GM23338 (cell line): ENCODE measurements around the gene RPS15. TPM values are rescaled to one million over a fixed set of nuclear protein-coding genes. Genes with fewer than 3 reads are reported as not detected.

Experiments
- ATAC-seq: fragments of 200-7000 bp; cut with Tn5 transposase; 3 replicates; pipeline ENCODE4 v1.9.1; 2020
- DNase-seq: peaks from one replicate; pipeline ENCODE4 v3.0.0-alpha.2; 2015; ENCODE audit warnings: low spot score
- H2AFZ ChIP-seq: fragments of 200-600 bp; sonication (generic); 2 replicates; pipeline ENCODE4 v1.8.0; 2016; ENCODE audit warnings: antibody characterized with exemption, mild to moderate bottlenecking, moderate library complexity
- H3F3A ChIP-seq: fragments of 200-600 bp; sonication (generic); replicated peaks from 2 replicates; pipeline ENCODE4 v1.8.0; 2017; ENCODE audit warnings: antibody characterized with exemption, mixed run types, low read depth
- H3K27ac ChIP-seq: fragments of 200-600 bp; sonication (generic); 2 replicates; pipeline ENCODE4 v1.6.1; 2016; ENCODE audit warnings: low read depth
- H3K27me3 ChIP-seq: fragments of 200-600 bp; sonication (generic); 2 replicates; pipeline ENCODE4 v1.8.0; 2016; ENCODE audit warnings: mild to moderate bottlenecking, mixed run types, moderate library complexity; ENCODE audit not compliant: insufficient read depth
- H3K36me3 ChIP-seq: fragments of 200-600 bp; sonication (generic); 2 replicates; pipeline ENCODE4 v1.8.0; 2016; ENCODE audit warnings: mild to moderate bottlenecking; ENCODE audit not compliant: insufficient read depth
- H3K4me1 ChIP-seq: fragments of 200-600 bp; sonication (generic); 2 replicates; pipeline ENCODE4 v1.8.0; 2016; ENCODE audit warnings: mild to moderate bottlenecking, moderate library complexity; ENCODE audit not compliant: insufficient read depth
- H3K4me2 ChIP-seq: fragments of 200-600 bp; sonication (generic); 2 replicates; pipeline ENCODE4 v1.7.1; 2017; ENCODE audit warnings: mixed run types
- H3K4me3 ChIP-seq: fragments of 200-600 bp; sonication (generic); 2 replicates; pipeline ENCODE4 v1.6.1; 2016; ENCODE audit warnings: mixed run types
- H3K79me2 ChIP-seq: fragments of 200-600 bp; sonication (generic); replicated peaks from 2 replicates; pipeline ENCODE4 v1.8.0; 2017; ENCODE audit warnings: mild to moderate bottlenecking; ENCODE audit not compliant: insufficient read depth
- H3K9me2 ChIP-seq: fragments of 200-600 bp; sonication (generic); 2 replicates; pipeline ENCODE4 v1.8.0; 2017; ENCODE audit not compliant: insufficient read depth
- H4K20me1 ChIP-seq: fragments of 200-600 bp; sonication (generic); replicated peaks from 2 replicates; pipeline ENCODE4 v1.8.0; 2017; ENCODE audit warnings: mild to moderate bottlenecking; ENCODE audit not compliant: insufficient read depth
- H3K27ac Mint-ChIP-seq: 2 replicates; pipeline ENCODE4 v1.8.0; 2020; ENCODE audit warnings: inconsistent platforms, mild to moderate bottlenecking, moderate library complexity, mixed read lengths
- H3K27me3 Mint-ChIP-seq: 3 replicates; pipeline ENCODE4 v1.8.0; 2022; ENCODE audit warnings: low read depth, mild to moderate bottlenecking, moderate library complexity, mixed read lengths, inconsistent platforms; ENCODE audit not compliant: insufficient read depth, poor library complexity
- H3K36me3 Mint-ChIP-seq: 3 replicates; pipeline ENCODE4 v1.8.0; 2021; ENCODE audit warnings: low read depth, mild to moderate bottlenecking, inconsistent platforms, moderate library complexity, mixed read lengths
- H3K4me1 Mint-ChIP-seq: 3 replicates; pipeline ENCODE4 v1.8.0; 2020; ENCODE audit warnings: mild to moderate bottlenecking, inconsistent platforms, mixed read lengths
- H3K4me3 Mint-ChIP-seq: 3 replicates; pipeline ENCODE4 v1.8.0; 2021; ENCODE audit warnings: moderate library complexity, mild to moderate bottlenecking, inconsistent platforms, mixed read lengths
- H3K9me3 Mint-ChIP-seq: 3 replicates; pipeline ENCODE4 v1.8.0; 2020; ENCODE audit warnings: moderate library complexity, mild to moderate bottlenecking, inconsistent platforms, mixed read lengths
- CREB1 ChIP-seq: fragments of 250-450 bp; sonication (Bioruptor Pico); IDR thresholded peaks from 2 replicates; pipeline ENCODE4 v1.5.0; 2020; ENCODE audit warnings: low read depth, mild to moderate bottlenecking, moderate library complexity
- CTCF ChIP-seq, 2 experiments: fragments of 200-600 bp in 1 of 2; sonication (generic) in 1 of 2; conservative IDR thresholded peaks; 2 replicates each; pipeline versions ENCODE4 v1.5.1 to v1.6.1; 2016 to 2017; ENCODE audit warnings: antibody characterized with exemption in 2 of 2, low read depth in 2 of 2, mild to moderate bottlenecking in 2 of 2, moderate library complexity in 1 of 2
- ETS1 ChIP-seq: IDR thresholded peaks from 2 replicates; pipeline ENCODE4 v1.6.1; 2016; ENCODE audit warnings: antibody characterized with exemption
- EZH2 ChIP-seq: fragments of 200-600 bp; sonication (generic); IDR thresholded peaks from one replicate; pipeline ENCODE4 v1.8.0; 2017; ENCODE audit warnings: antibody characterized with exemption, mild to moderate bottlenecking, low read depth; ENCODE audit not compliant: unreplicated experiment
- EZH2phosphoT487 ChIP-seq: fragments of 200-600 bp; sonication (generic); IDR thresholded peaks from one replicate; pipeline ENCODE4 v1.8.1; 2018; ENCODE audit warnings: antibody characterized with exemption; ENCODE audit not compliant: unreplicated experiment
- JUNB ChIP-seq: IDR thresholded peaks from one replicate; pipeline ENCODE4 v1.6.1; 2016; ENCODE audit warnings: antibody characterized with exemption; ENCODE audit not compliant: unreplicated experiment
- NANOG ChIP-seq: IDR thresholded peaks from 2 replicates; pipeline ENCODE4 v1.6.1; 2016; ENCODE audit warnings: antibody characterized with exemption, borderline replicate concordance
- POLR2AphosphoS5 ChIP-seq: IDR thresholded peaks from 2 replicates; pipeline ENCODE4 v1.6.1; 2016; ENCODE audit warnings: antibody characterized with exemption, low read depth
- REST ChIP-seq: IDR thresholded peaks from one replicate; pipeline ENCODE4 v1.6.1; 2018; ENCODE audit warnings: antibody characterized with exemption; ENCODE audit not compliant: unreplicated experiment
- STAT1 ChIP-seq: IDR thresholded peaks from one replicate; pipeline ENCODE4 v1.6.1; 2016; ENCODE audit warnings: antibody characterized with exemption; ENCODE audit not compliant: unreplicated experiment
- ZNF114 ChIP-seq: fragments of 250-450 bp; sonication (Bioruptor Pico); IDR thresholded peaks from 2 replicates; pipeline ENCODE4 v1.5.0; 2020; ENCODE audit warnings: mild to moderate bottlenecking, moderate library complexity
- ZNF331 ChIP-seq: fragments of 250-450 bp; sonication (Bioruptor Pico); IDR thresholded peaks from 2 replicates; pipeline ENCODE4 v1.5.0; 2020; ENCODE audit warnings: low read depth, mild to moderate bottlenecking, moderate library complexity
- polyA plus RNA-seq: library from polyadenylated mRNA; unstranded; fragments of >200 nt; fragmentation: Nextera tagmentation; extraction: Ambion mirVana; gene quantifications from 2 replicates; pipeline ENCODE4 v1.2.1, GENCODE V29; 2016
- total RNA-seq: library from RNA; depleted of rRNA; stranded (reverse); fragments of >200 nt; shearing (Covaris generic); gene quantifications from 2 replicates; pipeline ENCODE4 v1.2.3, GENCODE V29; 2014
- TF ChIP-seq, protein P1 (sequence below): fragments of 250-450 bp; sonication (Bioruptor Pico); IDR thresholded peaks from 2 replicates; pipeline ENCODE4 v1.5.0; 2020; ENCODE audit warnings: mild to moderate bottlenecking, moderate library complexity

The RPS15 gene
- total and polyA plus RNA-seq, 2 experiments from 2014 or later: 2,953 to 3,861 TPM

DNA sequence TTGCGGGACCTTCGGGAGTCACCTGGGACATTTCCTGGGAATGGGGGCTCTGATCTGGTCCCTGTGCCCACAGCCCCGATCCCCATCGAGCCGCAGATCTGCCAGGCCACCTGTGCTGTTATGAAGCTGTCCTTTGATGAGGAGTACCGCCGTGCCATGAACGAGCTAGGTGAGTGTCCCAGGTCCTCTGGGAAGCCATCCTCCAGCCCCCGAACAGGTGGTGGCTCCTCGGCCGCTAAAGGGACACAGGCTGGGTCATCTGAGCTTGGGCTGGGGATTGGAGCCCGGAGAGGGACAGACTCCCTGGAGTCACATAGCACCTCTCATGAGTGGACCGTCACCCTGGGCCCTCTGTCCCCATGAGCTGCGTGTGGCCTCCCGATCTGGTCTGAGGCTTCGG, 19.7 kb downstream of the RPS15 start:
- no peaks in the 10 kb centered on the region for H3K9me3 Mint-ChIP-seq
- no peak overlapping the region for H3K4me3 ChIP-seq
- peaks cover 5% of the 10 kb centered on the region; the same call in 1 of the 2 replicates for H3F3A ChIP-seq
- no peak overlapping the region for H3K4me2 ChIP-seq
- ATAC-seq: no peak
- no peaks in the 10 kb centered on the region; the same call in 1 of the 2 replicates for H3K4me1 ChIP-seq
- no peaks in the 10 kb centered on the region for H3K79me2 ChIP-seq
- no peak overlapping the region; the same call in 2 of the 3 replicates for H3K4me3 Mint-ChIP-seq
- H3K36me3 Mint-ChIP-seq: peaks cover 7% of the 10 kb centered on the region; the same call in 2 of the 3 replicates
- no peak overlapping the region for H3K27ac Mint-ChIP-seq
- no peaks in the 10 kb centered on the region for H3K27me3 ChIP-seq
- H2AFZ ChIP-seq: no peak overlapping the region
- H4K20me1 ChIP-seq: peaks cover 4% of the 10 kb centered on the region; the same call in 1 of the 2 replicates
- H3K4me1 Mint-ChIP-seq: peaks cover 10% of the 10 kb centered on the region; the same call in 2 of the 3 replicates
- H3K27ac ChIP-seq: no peak overlapping the region
- TF ChIP-seq, protein P1, sequence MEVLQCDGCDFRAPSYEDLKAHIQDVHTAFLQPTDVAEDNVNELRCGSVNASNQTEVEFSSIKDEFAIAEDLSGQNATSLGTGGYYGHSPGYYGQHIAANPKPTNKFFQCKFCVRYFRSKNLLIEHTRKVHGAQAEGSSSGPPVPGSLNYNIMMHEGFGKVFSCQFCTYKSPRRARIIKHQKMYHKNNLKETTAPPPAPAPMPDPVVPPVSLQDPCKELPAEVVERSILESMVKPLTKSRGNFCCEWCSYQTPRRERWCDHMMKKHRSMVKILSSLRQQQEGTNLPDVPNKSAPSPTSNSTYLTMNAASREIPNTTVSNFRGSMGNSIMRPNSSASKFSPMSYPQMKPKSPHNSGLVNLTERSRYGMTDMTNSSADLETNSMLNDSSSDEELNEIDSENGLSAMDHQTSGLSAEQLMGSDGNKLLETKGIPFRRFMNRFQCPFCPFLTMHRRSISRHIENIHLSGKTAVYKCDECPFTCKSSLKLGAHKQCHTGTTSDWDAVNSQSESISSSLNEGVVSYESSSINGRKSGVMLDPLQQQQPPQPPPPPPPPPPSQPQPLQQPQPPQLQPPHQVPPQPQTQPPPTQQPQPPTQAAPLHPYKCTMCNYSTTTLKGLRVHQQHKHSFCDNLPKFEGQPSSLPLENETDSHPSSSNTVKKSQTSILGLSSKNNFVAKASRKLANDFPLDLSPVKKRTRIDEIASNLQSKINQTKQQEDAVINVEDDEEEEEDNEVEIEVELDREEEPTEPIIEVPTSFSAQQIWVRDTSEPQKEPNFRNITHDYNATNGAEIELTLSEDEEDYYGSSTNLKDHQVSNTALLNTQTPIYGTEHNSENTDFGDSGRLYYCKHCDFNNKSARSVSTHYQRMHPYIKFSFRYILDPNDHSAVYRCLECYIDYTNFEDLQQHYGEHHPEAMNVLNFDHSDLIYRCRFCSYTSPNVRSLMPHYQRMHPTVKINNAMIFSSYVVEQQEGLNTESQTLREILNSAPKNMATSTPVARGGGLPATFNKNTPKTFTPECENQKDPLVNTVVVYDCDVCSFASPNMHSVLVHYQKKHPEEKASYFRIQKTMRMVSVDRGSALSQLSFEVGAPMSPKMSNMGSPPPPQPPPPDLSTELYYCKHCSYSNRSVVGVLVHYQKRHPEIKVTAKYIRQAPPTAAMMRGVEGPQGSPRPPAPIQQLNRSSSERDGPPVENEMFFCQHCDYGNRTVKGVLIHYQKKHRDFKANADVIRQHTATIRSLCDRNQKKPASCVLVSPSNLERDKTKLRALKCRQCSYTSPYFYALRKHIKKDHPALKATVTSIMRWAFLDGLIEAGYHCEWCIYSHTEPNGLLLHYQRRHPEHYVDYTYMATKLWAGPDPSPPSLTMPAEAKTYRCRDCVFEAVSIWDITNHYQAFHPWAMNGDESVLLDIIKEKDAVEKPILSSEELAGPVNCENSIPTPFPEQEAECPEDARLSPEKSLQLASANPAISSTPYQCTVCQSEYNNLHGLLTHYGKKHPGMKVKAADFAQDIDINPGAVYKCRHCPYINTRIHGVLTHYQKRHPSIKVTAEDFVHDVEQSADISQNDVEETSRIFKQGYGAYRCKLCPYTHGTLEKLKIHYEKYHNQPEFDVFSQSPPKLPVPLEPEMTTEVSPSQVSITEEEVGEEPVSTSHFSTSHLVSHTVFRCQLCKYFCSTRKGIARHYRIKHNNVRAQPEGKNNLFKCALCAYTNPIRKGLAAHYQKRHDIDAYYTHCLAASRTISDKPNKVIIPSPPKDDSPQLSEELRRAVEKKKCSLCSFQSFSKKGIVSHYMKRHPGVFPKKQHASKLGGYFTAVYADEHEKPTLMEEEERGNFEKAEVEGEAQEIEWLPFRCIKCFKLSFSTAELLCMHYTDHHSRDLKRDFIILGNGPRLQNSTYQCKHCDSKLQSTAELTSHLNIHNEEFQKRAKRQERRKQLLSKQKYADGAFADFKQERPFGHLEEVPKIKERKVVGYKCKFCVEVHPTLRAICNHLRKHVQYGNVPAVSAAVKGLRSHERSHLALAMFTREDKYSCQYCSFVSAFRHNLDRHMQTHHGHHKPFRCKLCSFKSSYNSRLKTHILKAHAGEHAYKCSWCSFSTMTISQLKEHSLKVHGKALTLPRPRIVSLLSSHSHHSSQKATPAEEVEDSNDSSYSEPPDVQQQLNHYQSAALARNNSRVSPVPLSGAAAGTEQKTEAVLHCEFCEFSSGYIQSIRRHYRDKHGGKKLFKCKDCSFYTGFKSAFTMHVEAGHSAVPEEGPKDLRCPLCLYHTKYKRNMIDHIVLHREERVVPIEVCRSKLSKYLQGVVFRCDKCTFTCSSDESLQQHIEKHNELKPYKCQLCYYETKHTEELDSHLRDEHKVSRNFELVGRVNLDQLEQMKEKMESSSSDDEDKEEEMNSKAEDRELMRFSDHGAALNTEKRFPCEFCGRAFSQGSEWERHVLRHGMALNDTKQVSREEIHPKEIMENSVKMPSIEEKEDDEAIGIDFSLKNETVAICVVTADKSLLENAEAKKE (CRISPR knock-in tag): no peak
- no peak for TF ChIP-seq REST
- TF ChIP-seq ETS1: no peak
- TF ChIP-seq EZH2phosphoT487: no peak
- no peak for TF ChIP-seq STAT1
- TF ChIP-seq NANOG: no peak
- TF ChIP-seq EZH2: no peak
- TF ChIP-seq JUNB: no peak
- TF ChIP-seq ZNF331: no peak
- no peak for TF ChIP-seq CREB1 (CRISPR knock-in tag)
- TF ChIP-seq POLR2AphosphoS5: no peak
- TF ChIP-seq CTCF (conservative IDR thresholded peaks at IDR 0.05; ENCODE audit: low read depth in 2 of 2): no peak
- no peak for TF ChIP-seq ZNF114 (CRISPR knock-in tag)
- H3K27me3 Mint-ChIP-seq: peaks cover 26% of the 10 kb centered on the region
- no peaks in the 10 kb centered on the region for H3K9me2 ChIP-seq
- no peaks in the 10 kb centered on the region for H3K36me3 ChIP-seq
- DNase-seq: no peak
